Cardiac muscle cell (in vitro differentiated cells and primary cell): ENCODE results near the gene CEP85L. TPM values are rescaled to one million over a fixed set of nuclear protein-coding genes. Genes with fewer than 3 reads are reported as not detected.
"Not testable (repeated sequence)": the region's sequence is repeated elsewhere in the genome, so short reads cannot be mapped to it uniquely, and the experiment has no call there.

Source experiments
- DNase-seq, 2 donors: peaks; one replicate each; pipeline versions ENCODE4 v3.0.0 to v3.0.0-alpha.2; 2010 to 2017; ENCODE audit warnings: low read depth in 1 of 2, low spot score in 1 of 2
- H3K27ac ChIP-seq: fragments of 200-600 bp; sonication (generic); 2 replicates; pipeline ENCODE4 v1.5.1; 2016
- H3K27me3 ChIP-seq: fragments of 200-600 bp; sonication (generic); 2 replicates; pipeline ENCODE4 v1.6.0; 2016; ENCODE audit warnings: control low read depth
- H3K36me3 ChIP-seq: fragments of 200-600 bp; sonication (generic); 2 replicates; pipeline ENCODE4 v1.5.1; 2016; ENCODE audit warnings: control low read depth
- H3K4me1 ChIP-seq: fragments of 200-600 bp; sonication (generic); 2 replicates; pipeline ENCODE4 v1.8.1; 2017; ENCODE audit warnings: low read depth, mild to moderate bottlenecking, mixed run types
- H3K4me3 ChIP-seq: fragments of 200-600 bp; sonication (generic); 2 replicates; pipeline ENCODE4 v1.5.1; 2016; ENCODE audit warnings: mild to moderate bottlenecking
- H3K9me3 ChIP-seq: fragments of 200-600 bp; sonication (generic); 2 replicates; pipeline ENCODE4 v1.5.1; 2017; ENCODE audit warnings: low read depth, mild to moderate bottlenecking, control low read depth
- polyA plus RNA-seq: library from polyadenylated mRNA; unstranded; fragments of >200 nt; fragmentation: Nextera tagmentation; extraction: Ambion mirVana; gene quantifications from 2 replicates; pipeline ENCODE4 v1.2.1, GENCODE V29; 2016
- total RNA-seq: library from RNA; depleted of rRNA; stranded (reverse); fragments of >200 nt; gene quantifications from 2 replicates; pipeline ENCODE4 v1.2.3, GENCODE V29; 2016
- TF ChIP-seq, protein P1 (sequence below): IDR thresholded peaks from 2 replicates; pipeline ENCODE4 v1.5.1; 2012; ENCODE audit warnings: low read depth, mild to moderate bottlenecking, low read length

The CEP85L gene
- total and polyA plus RNA-seq, 2 experiments from 2014 or later = 7.9 to 20.0 TPM

DNA sequence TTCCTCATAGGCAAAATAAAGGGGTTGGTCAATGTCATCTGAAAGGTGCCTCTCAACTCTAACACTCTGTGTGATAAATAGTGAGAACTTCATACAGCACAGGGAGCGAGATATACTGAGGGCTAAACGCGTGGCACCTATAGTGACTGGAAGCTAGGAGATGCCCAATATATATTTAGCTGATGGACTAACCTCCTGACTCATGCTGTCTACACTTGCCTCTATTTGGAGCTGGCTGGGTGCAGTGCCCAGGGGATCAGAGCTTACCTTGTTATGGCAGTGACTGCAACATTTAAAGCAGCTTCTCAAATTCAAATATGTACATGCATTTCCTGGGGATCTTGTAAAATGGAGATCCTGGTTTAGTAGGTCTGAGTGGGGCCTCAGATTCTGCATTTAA, 214.9 kb downstream of the CEP85L start:
- H3K9me3 ChIP-seq = no peaks in the 10 kb centered on the region
- no peak for DNase-seq
- no peaks in the 10 kb centered on the region for H3K27me3 ChIP-seq

DNA sequence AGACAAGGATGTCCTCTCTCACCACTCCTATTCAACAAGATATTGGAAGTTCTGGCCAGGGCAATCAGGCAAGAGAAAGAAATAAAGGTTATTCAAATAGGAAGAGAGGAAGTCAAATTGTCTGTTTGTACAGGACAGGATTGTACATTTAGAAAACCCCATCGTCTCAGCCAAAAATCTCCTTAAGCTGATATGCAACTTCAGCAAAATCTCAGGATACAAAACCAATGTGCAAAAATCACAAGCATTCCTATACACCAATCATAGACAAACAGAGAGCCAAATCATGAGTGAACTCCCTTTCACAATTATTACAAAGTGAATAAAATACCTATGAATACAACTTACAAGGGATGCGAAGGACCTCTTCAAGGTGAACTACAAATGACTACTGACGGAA, 217.2 kb downstream of the CEP85L start:
- not testable (repeated sequence) for H3K4me3 ChIP-seq, H3K36me3 ChIP-seq, H3K4me1 ChIP-seq, DNase-seq, H3K9me3 ChIP-seq, H3K27me3 ChIP-seq, H3K27ac ChIP-seq

More for the DNA sequence above, 214.9 kb downstream of the CEP85L start:
- no peaks in the 10 kb centered on the region for H3K36me3 ChIP-seq
- no peaks in the 10 kb centered on the region for H3K4me1 ChIP-seq
- H3K27ac ChIP-seq = no peak overlapping the region
- no peak overlapping the region for H3K4me3 ChIP-seq
- TF ChIP-seq, protein P1, sequence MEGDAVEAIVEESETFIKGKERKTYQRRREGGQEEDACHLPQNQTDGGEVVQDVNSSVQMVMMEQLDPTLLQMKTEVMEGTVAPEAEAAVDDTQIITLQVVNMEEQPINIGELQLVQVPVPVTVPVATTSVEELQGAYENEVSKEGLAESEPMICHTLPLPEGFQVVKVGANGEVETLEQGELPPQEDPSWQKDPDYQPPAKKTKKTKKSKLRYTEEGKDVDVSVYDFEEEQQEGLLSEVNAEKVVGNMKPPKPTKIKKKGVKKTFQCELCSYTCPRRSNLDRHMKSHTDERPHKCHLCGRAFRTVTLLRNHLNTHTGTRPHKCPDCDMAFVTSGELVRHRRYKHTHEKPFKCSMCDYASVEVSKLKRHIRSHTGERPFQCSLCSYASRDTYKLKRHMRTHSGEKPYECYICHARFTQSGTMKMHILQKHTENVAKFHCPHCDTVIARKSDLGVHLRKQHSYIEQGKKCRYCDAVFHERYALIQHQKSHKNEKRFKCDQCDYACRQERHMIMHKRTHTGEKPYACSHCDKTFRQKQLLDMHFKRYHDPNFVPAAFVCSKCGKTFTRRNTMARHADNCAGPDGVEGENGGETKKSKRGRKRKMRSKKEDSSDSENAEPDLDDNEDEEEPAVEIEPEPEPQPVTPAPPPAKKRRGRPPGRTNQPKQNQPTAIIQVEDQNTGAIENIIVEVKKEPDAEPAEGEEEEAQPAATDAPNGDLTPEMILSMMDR = no peak

DNA sequence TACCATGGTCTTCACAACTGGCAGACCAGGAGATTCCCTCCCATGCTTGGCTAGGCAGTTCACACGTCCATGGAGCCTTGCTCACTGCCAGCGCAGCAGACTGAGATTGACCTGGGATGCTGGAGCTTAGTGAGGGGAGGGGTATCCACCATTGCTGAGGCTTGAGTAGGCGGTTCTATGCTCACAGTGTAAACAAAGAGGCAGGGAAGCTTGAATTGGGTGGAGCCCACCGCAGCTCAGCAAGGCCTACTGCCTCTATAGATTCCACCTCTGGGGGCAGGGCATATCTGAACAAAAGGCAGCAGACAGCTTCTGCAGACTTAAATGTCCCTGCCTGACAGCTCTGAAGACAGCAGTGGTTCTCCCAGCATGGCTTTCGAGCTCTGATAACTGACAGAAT, 230.1 kb downstream of the CEP85L start:
- DNase-seq, H3K4me3 ChIP-seq, H3K27me3 ChIP-seq, H3K4me1 ChIP-seq, H3K36me3 ChIP-seq, H3K27ac ChIP-seq, H3K9me3 ChIP-seq: not testable (repeated sequence)

DNA sequence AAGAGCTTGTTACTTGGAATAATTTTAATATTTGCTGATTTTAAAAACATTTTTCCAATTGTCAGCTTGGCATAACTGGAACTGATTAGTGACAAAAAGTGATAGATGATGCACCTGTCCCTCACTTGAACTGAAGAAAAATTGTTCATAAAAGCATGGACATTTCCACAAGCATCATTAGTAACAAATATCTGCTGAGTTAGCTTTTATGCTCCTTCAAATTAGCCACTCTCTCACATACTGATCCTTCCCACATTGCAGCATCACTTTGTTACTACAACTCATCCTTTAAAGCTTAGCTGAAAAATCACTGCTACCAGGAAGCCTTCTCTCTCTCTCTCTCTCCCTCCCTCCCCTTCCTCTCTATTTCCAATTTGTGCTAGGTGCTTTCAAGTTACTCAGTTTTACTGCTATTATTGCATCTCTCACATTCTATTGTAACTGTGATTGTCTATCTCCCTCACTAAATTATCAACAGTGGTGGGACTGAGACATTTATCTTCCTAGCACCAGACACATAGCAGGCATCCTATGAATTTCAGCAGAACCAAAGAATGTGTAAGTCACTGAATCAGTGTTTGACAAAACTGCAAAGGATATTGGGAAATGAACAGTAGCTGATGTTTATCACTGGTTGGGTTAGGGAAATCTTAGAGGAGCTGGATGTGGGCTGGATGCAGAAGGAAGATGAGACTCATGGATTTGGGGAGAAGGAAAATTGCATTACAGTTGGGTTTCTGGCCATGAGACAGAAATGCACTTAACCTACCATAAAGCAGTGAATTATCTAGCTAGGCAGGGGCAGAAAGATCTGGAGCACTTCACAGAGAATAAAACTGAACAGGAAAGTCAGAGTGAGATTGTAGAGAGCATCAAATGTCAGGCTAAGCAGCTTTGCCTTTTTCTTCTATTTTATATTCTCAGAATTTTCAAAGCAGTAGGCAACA, 231.7 kb downstream of the CEP85L start:
- Histone ChIP-seq H3K27ac (no peak overlapping the region), H3K27me3 (no peaks in the 10 kb centered on the region), H3K4me1 (no peaks in the 10 kb centered on the region), H3K4me3 (no peak overlapping the region), H3K9me3 (no peaks in the 10 kb centered on the region), H3K36me3 (no peaks in the 10 kb centered on the region)
- TF ChIP-seq, protein P1 = no peak
- DNase-seq = no peak

Other genes starting within 250 kb of the CEP85L start
- gene PLN, start 103.3 kb downstream of the CEP85L start, total RNA-seq = 187 and 230 TPM in 2 replicates
- 502 and 603 TPM in 2 replicates for gene PLN, start 103.3 kb downstream of the CEP85L start, polyA plus RNA-seq
- 9.3 and 11.6 TPM in 2 replicates for gene ASF1A, start 242.6 kb upstream of the CEP85L start, total RNA-seq
- 27.9 and 41.2 TPM in 2 replicates for gene ASF1A, start 242.6 kb upstream of the CEP85L start, polyA plus RNA-seq